Breast epithelium (tissue), 4 donors: ENCODE measurements around the gene RPS28. TPM values are rescaled to one million over a fixed set of nuclear protein-coding genes. Genes with fewer than 3 reads are reported as not detected.
"Not testable (repeated sequence)": the region's sequence is repeated elsewhere in the genome, so short reads cannot be mapped to it uniquely, and the experiment has no call there.

Experiments used
- DNase-seq, 2 donors: peaks; one replicate each; pipeline ENCODE4 v3.0.0-alpha.2; 2019; ENCODE audit warnings: low spot score in 2 of 2
- H3K27ac ChIP-seq, 2 donors: fragments of 200-600 bp; sonication (generic) in 1 of 2; one replicate each; pipeline ENCODE4 v1.5.1; 2016 to 2019; ENCODE audit warnings: mild to moderate bottlenecking in 1 of 2
- H3K27me3 ChIP-seq, 2 donors: fragments of 200-600 bp; sonication (generic) in 1 of 2; one replicate each; pipeline versions ENCODE4 v1.5.1 to v1.6.0; 2017 to 2019; ENCODE audit warnings: control low read depth in 1 of 2, mild to moderate bottlenecking in 1 of 2
- H3K36me3 ChIP-seq: fragments of 200-600 bp; one replicate; pipeline ENCODE4 v1.5.1; 2019
- H3K4me1 ChIP-seq, 2 donors: fragments of 200-600 bp; sonication (generic); one replicate each; pipeline ENCODE4 v1.5.1; 2016 to 2019; ENCODE audit warnings: control low read depth in 1 of 2
- H3K4me3 ChIP-seq, 3 donors: fragments of 200-600 bp; sonication (generic); 1 replicate in 2 of 3; 2 replicates in 1 of 3; pipeline ENCODE4 v1.5.1; 2016 to 2019; ENCODE audit warnings: mild to moderate bottlenecking in 3 of 3, moderate library complexity in 2 of 3
- H3K9me3 ChIP-seq, 2 donors: fragments of 200-600 bp; sonication (generic) in 1 of 2; one replicate each; pipeline ENCODE4 v1.5.1; 2016 to 2019; ENCODE audit warnings: control low read depth in 1 of 2
- POLR2A ChIP-seq: fragments of 450-650 bp; IDR thresholded peaks from one replicate; pipeline ENCODE4 v1.6.1; 2016; ENCODE audit warnings: antibody characterized with exemption, mild to moderate bottlenecking, moderate library complexity
- POLR2AphosphoS5 ChIP-seq, 3 donors: sonication (generic); formaldehyde crosslinking; IDR thresholded peaks; one replicate each; pipeline ENCODE4 v1.6.1; 2017; ENCODE audit warnings: antibody characterized with exemption in 3 of 3
- intact Hi-C: fragments of 100-400 bp; cut with DNase I; formaldehyde crosslinking; loops from one replicate; pipeline ENCODE4 v1.15.1; 2023; ENCODE audit warnings: low total_unique reads
- total RNA-seq, 3 donors: library from RNA; depleted of rRNA; stranded (reverse); fragments of >200 nt; gene quantifications; one replicate each; pipeline ENCODE4 v1.1.0, GENCODE V29; 2016
- TF ChIP-seq, protein P1 (sequence below), 3 donors: fragments of 450-650 bp; IDR thresholded peaks; one replicate each; pipeline ENCODE4 v1.5.1; 2016 to 2017; ENCODE audit warnings: antibody characterized with exemption in 3 of 3, mild to moderate bottlenecking in 3 of 3, moderate library complexity in 3 of 3

Gene RPS28
- total RNA-seq, 3 donors from 2014 or later = 676 to 1,337 (median 789) TPM

DNA sequence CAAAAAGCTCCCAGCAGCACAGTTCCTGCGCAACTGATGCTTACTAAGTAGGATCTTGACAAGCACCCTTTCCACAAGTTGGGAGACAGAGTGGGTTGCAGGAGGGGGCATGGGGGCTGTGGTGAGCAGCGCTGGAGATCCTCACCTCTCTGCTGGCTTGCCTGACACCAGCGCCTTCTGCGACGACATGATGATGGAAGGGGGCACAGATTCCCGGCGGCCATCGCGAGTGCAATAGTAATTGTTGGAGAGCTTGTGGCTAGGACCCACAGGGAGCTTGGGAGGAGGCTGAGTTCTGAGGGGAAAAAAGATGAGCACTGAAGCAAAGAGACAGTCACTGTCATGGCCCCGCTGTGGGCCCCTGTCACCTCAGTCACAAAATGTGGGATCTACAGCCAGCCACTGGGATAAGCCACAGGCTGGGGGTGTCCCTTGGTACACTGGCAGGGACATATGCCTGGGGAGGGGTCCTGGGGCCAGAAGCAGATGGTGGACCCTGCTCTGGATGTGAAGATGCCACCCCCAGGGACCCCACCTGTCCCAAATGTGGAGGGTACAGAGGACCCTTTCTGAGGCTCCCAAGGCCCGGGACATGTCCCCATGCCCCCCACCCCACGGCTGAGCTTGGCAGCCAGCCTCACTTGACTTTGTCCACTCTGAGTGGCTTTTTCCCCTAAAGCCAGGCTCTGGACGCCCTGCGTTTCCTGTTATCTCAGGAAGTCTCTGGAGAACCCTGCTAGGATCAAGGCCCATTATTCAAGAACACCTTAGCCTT is 4.8 kb upstream of the RPS28 start:
- Histone ChIP-seq H3K36me3 (no peaks in the 10 kb centered on the region), H3K27ac (no peak overlapping the region), H3K4me1 (peaks cover 0 to 6% of the 10 kb centered on the region in 2 donors), H3K9me3 (no peaks in the 10 kb centered on the region), H3K4me3 (no peak overlapping the region), H3K27me3 (no peaks in the 10 kb centered on the region)
- no peak for DNase-seq
- intact Hi-C loops = no loop called here
- TF ChIP-seq, protein P1, sequence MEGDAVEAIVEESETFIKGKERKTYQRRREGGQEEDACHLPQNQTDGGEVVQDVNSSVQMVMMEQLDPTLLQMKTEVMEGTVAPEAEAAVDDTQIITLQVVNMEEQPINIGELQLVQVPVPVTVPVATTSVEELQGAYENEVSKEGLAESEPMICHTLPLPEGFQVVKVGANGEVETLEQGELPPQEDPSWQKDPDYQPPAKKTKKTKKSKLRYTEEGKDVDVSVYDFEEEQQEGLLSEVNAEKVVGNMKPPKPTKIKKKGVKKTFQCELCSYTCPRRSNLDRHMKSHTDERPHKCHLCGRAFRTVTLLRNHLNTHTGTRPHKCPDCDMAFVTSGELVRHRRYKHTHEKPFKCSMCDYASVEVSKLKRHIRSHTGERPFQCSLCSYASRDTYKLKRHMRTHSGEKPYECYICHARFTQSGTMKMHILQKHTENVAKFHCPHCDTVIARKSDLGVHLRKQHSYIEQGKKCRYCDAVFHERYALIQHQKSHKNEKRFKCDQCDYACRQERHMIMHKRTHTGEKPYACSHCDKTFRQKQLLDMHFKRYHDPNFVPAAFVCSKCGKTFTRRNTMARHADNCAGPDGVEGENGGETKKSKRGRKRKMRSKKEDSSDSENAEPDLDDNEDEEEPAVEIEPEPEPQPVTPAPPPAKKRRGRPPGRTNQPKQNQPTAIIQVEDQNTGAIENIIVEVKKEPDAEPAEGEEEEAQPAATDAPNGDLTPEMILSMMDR (IDR thresholded peaks at IDR 0.05) = no peak
- no peak for TF ChIP-seq POLR2A
- TF ChIP-seq POLR2AphosphoS5 (IDR thresholded peaks at IDR 0.05) = no peak

DNA sequence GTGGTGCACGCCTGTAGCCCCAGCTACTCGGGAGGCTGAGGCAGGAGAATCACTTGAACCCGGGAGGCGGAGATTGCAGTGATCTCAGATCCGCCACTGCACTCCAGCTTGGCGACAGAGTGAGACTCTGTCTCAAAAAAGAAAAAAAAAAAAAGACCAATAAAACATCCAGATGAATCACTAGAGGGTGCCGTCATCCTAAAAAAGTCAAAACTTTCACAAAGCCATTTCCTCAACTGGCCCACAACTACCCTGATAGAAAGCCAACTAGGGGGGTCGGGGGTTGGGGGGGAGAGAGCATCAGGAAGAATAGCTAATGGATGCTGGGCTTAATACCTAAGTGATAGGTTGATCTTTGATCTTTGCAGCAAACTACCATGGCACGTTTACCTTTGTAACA is 2.5 kb upstream of the RPS28 start:
- H3K9me3 ChIP-seq, intact Hi-C loops, DNase-seq, H3K36me3 ChIP-seq, H3K27me3 ChIP-seq, H3K27ac ChIP-seq, H3K4me3 ChIP-seq: not testable (repeated sequence)
- H3K4me1 ChIP-seq = peaks cover 0 to 14% of the 10 kb centered on the region in 2 donors

DNA sequence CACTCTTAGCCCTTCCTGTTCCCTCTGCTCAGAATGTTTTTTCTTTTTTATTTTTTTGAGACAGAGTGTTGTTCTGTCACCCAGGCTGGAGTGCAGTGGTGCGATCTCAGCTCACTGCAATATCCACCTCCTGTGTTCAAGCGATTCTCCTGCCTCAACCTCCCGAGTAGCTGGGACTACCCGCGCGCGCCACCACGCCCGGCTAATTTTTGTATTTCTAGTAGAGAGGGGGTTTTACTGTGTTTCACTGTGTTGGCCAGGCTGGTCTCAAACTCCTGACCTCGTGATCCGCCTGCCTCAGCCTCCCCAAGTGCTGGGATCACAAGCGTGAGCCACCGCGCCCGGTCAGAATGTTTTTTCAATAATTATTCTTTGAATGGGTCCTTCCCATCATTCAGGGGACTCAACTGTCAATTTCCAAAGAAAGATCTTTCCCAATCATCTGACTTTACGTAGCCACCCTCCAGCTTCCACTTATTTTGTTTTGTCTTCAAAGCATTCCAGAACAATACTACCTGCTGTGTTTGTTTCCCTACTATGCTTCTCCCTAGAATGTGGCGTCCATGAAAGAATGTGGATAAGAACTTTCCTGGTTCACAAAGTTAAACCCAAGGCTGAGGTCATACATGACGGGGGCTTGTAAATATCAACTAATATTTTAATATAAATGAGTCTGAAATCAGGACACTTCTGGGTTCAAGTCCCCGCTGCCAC is 1.3 kb upstream of the RPS28 start:
- Histone ChIP-seq H3K4me1 (peaks cover 0 to 14% of the 10 kb centered on the region in 2 donors), H3K27me3 (no peaks in the 10 kb centered on the region), H3K9me3 (no peaks in the 10 kb centered on the region), H3K4me3 (peak overlapping the region; percentile 66 to 96 (median 88)), H3K36me3 (no peaks in the 10 kb centered on the region), H3K27ac (peak overlapping the region; percentile 92 to 95)
- intact Hi-C loops = no loop called here
- TF ChIP-seq, protein P1 (IDR thresholded peaks at IDR 0.05) = no peak
- TF ChIP-seq POLR2AphosphoS5 (IDR thresholded peaks at IDR 0.05) = no peak
- no peak for TF ChIP-seq POLR2A
- no peak for DNase-seq

DNA sequence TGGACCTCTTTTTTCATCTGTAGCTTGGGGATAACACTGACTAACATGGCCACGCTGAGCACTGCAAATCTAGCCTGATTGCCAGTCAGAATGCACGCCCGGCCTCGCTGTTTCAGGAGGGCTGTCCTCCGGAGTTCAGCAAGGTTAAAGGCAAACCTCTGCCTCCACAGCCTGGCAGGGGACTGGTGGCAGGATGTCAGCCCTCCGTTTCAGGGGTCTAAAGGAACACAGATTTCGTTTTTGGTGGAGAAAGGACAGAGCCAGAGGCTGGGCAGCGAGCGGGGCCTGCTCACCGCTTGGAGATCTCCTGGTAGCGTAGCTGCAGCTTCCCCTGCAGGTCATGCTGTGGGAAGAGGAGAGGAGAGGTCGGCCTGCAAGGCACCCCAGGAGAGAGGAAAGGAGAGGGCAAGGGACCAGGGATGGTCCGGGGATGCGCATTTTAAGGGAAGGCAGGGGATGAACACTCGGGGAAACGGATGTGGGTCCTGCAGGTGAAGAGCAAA is 681 bp upstream of the RPS28 start:
- peak overlapping the region; percentile 66 to 96 (median 88) for H3K4me3 ChIP-seq
- no peak for DNase-seq
- H3K4me1 ChIP-seq = peaks cover 0 to 14% of the 10 kb centered on the region in 2 donors

DNA sequence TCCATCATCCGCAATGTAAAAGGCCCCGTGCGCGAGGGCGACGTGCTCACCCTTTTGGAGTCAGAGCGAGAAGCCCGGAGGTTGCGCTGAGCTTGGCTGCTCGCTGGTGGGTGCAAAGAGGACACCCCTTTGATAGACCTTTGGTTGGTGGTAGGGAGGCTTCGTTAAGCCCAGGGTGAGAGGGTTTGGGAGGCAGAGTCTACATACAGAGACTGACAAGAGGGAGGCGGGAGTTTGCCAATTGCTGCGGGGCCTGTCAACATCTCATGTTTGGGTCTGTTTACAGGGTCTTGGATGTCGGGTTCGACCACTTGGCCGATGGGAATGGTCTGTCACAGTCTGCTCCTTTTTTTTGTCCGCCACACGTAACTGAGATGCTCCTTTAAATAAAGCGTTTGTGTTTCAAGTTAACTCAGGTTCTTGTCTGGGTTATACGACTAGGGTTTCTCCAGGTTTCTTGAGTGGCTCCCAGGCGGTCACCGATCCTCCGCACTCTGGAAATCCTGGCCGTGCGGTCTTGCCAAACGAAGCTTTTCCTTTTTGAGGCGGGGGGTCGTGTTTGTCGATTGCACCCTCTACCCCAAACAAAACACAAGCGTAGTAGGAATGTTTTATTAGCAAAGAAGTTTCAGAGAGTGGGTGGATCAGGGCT is 816 bp downstream of the RPS28 start:
- no peak for DNase-seq
- Histone ChIP-seq H3K27me3 (no peaks in the 10 kb centered on the region), H3K36me3 (no peaks in the 10 kb centered on the region), H3K27ac (peak overlapping the region; percentile 92 to 95), H3K4me1 (peaks cover 0 to 14% of the 10 kb centered on the region in 2 donors), H3K9me3 (no peaks in the 10 kb centered on the region), H3K4me3 (peak overlapping the region; percentile 66 to 96 (median 88))
- TF ChIP-seq, protein P1 (IDR thresholded peaks at IDR 0.05) = no peak
- TF ChIP-seq POLR2AphosphoS5 (IDR thresholded peaks at IDR 0.05) = no peak
- no peak for TF ChIP-seq POLR2A
- intact Hi-C loops = no loop called here

More for the DNA sequence above, 681 bp upstream of the RPS28 start:
- no peaks in the 10 kb centered on the region for H3K27me3 ChIP-seq
- H3K9me3 ChIP-seq = no peaks in the 10 kb centered on the region
- H3K36me3 ChIP-seq = no peaks in the 10 kb centered on the region
- intact Hi-C loops = no loop called here
- TF ChIP-seq POLR2AphosphoS5 (IDR thresholded peaks at IDR 0.05) (no peak), POLR2A (no peak)
- TF ChIP-seq, protein P1 (IDR thresholded peaks at IDR 0.05) = no peak
- H3K27ac ChIP-seq = peak overlapping the region; percentile 92 to 95
